Measurements from ENCODE around the gene RAB33B.
"Not testable (repeated sequence)": the region's sequence is repeated elsewhere in the genome, so short reads cannot be mapped to it uniquely, and the experiment has no call there.

DNA sequence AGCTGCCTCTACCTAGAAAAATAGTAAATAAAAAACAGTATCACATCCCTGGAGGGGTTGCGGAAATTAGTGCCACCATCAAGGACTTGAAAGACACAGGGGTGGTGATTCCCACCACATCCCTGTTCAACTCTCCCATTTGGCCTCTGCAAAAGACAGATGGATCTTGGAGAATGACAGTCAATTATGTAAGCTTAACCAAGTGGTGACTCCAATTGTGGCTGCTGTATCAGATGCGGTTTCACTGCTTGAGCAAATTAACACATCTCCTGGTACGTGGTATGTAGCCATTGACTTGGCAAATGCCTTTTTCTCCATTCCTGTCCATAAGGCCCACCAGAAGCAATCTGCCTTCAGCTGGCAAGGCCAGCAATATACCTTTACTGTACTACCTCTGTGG is 9.0 kb upstream of the RAB33B start:
- TF ChIP-seq, protein P1, sequence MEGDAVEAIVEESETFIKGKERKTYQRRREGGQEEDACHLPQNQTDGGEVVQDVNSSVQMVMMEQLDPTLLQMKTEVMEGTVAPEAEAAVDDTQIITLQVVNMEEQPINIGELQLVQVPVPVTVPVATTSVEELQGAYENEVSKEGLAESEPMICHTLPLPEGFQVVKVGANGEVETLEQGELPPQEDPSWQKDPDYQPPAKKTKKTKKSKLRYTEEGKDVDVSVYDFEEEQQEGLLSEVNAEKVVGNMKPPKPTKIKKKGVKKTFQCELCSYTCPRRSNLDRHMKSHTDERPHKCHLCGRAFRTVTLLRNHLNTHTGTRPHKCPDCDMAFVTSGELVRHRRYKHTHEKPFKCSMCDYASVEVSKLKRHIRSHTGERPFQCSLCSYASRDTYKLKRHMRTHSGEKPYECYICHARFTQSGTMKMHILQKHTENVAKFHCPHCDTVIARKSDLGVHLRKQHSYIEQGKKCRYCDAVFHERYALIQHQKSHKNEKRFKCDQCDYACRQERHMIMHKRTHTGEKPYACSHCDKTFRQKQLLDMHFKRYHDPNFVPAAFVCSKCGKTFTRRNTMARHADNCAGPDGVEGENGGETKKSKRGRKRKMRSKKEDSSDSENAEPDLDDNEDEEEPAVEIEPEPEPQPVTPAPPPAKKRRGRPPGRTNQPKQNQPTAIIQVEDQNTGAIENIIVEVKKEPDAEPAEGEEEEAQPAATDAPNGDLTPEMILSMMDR (IDR thresholded peaks at IDR 0.05 in 2 of 3, conservative IDR thresholded peaks at IDR 0.05 in 1 of 3; ENCODE audit: control insufficient read depth in 2 of 3, extremely low read depth in 1 of 3, insufficient read depth in 1 of 3, low read depth in 3 of 3, low read length in 3 of 3), result not testable (repeated sequence)
- not testable (repeated sequence) for TF ChIP-seq SUZ12 (IDR thresholded peaks at IDR 0.05; ENCODE audit: unreplicated experiment); NFYB (IDR thresholded peaks at IDR 0.05; ENCODE audit: insufficient read depth, low read depth, low read length)

Data from GM12878 (cell line).